Mucosa of rectum (tissue), 2 donors: ENCODE data around the gene RAB11FIP3.

Source experiments
- H3K27ac ChIP-seq, 2 donors: one replicate each; pipeline ENCODE4 v1.7.0; 2013; ENCODE audit warnings: inconsistent platforms in 2 of 2, low read depth in 2 of 2, low read length in 2 of 2
- H3K27me3 ChIP-seq, 2 donors: one replicate each; pipeline ENCODE4 v1.7.0; 2013; ENCODE audit warnings: low read length in 2 of 2; ENCODE audit not compliant: control insufficient read depth in 2 of 2, insufficient read depth in 2 of 2
- H3K36me3 ChIP-seq, 2 donors: one replicate each; pipeline ENCODE4 v1.7.0; 2013; ENCODE audit warnings: low read length in 2 of 2; ENCODE audit not compliant: control insufficient read depth in 2 of 2, insufficient read depth in 2 of 2
- H3K4me1 ChIP-seq, 2 donors: one replicate each; pipeline ENCODE4 v1.7.0; 2013; ENCODE audit warnings: low read length in 2 of 2, mild to moderate bottlenecking in 1 of 2; ENCODE audit not compliant: control insufficient read depth in 2 of 2, insufficient read depth in 2 of 2
- H3K4me3 ChIP-seq, 2 donors: one replicate each; pipeline ENCODE4 v1.7.0; 2013; ENCODE audit warnings: low read length in 2 of 2
- H3K9ac ChIP-seq, 2 donors: one replicate each; pipeline ENCODE4 v1.7.0; 2013; ENCODE audit warnings: low read length in 2 of 2, low read depth in 1 of 2, mild to moderate bottlenecking in 1 of 2
- H3K9me3 ChIP-seq, 2 donors: one replicate each; pipeline ENCODE4 v1.7.0; 2013; ENCODE audit warnings: low read length in 2 of 2; ENCODE audit not compliant: control insufficient read depth in 2 of 2
- donor health status: healthy.
- donor health status: Normal muscosa, but diverticular disease.

The RAB11FIP3 gene

GRCh38 chr16:525520-526180 is 100.2 kb downstream of the RAB11FIP3 start:
- peaks cover 42 to 51% of the 10 kb centered on the region in 2 donors for H3K4me1 ChIP-seq
- H3K36me3 ChIP-seq: peaks cover 0 to 9% of the 10 kb centered on the region in 2 donors
- H3K9ac ChIP-seq: peak overlapping the region; percentile 15 to 83
- H3K9me3 ChIP-seq: no peaks in the 10 kb centered on the region
- peak overlapping the region; percentile 70 to 86 for H3K4me3 ChIP-seq
- peak overlapping the region; percentile 29 to 48 for H3K27ac ChIP-seq
- no peaks in the 10 kb centered on the region for H3K27me3 ChIP-seq

GRCh38 chr16:526181-527014 is 100.9 kb downstream of the RAB11FIP3 start:
- Histone ChIP-seq H3K4me1 (peaks cover 39 to 50% of the 10 kb centered on the region in 2 donors), H3K9ac (peak overlapping the region; percentile 83 to 84)

GRCh38 chr16:527015-527903 is 101.8 kb downstream of the RAB11FIP3 start, which contains the start of gene CAPN15:
Gene CAPN15, plus strand, starts transcription at chr16:527712. Its CDS starts 19,127 bp downstream, at chr16:546839.
- H3K27me3 ChIP-seq: no peaks in the 10 kb centered on the region
- H3K36me3 ChIP-seq: peaks cover 0 to 8% of the 10 kb centered on the region in 2 donors
- peaks cover 36 to 46% of the 10 kb centered on the region in 2 donors for H3K4me1 ChIP-seq
- no peaks in the 10 kb centered on the region for H3K9me3 ChIP-seq
- H3K9ac ChIP-seq: peak within 1 kb of the TSS; percentile 90 to 94
- peak within 1 kb of the TSS; percentile 84 to 87 for H3K4me3 ChIP-seq
- H3K27ac ChIP-seq: peak within 1 kb of the TSS; percentile 97 to 98

More at GRCh38 chr16:526181-527014, 100.9 kb downstream of the RAB11FIP3 start:
- peak overlapping the region; percentile 70 to 86 for H3K4me3 ChIP-seq
- H3K9me3 ChIP-seq: no peaks in the 10 kb centered on the region
- H3K27me3 ChIP-seq: no peaks in the 10 kb centered on the region
- peaks cover 0 to 8% of the 10 kb centered on the region in 2 donors for H3K36me3 ChIP-seq
- H3K27ac ChIP-seq: peak overlapping the region; percentile 95 to 96

DNA sequence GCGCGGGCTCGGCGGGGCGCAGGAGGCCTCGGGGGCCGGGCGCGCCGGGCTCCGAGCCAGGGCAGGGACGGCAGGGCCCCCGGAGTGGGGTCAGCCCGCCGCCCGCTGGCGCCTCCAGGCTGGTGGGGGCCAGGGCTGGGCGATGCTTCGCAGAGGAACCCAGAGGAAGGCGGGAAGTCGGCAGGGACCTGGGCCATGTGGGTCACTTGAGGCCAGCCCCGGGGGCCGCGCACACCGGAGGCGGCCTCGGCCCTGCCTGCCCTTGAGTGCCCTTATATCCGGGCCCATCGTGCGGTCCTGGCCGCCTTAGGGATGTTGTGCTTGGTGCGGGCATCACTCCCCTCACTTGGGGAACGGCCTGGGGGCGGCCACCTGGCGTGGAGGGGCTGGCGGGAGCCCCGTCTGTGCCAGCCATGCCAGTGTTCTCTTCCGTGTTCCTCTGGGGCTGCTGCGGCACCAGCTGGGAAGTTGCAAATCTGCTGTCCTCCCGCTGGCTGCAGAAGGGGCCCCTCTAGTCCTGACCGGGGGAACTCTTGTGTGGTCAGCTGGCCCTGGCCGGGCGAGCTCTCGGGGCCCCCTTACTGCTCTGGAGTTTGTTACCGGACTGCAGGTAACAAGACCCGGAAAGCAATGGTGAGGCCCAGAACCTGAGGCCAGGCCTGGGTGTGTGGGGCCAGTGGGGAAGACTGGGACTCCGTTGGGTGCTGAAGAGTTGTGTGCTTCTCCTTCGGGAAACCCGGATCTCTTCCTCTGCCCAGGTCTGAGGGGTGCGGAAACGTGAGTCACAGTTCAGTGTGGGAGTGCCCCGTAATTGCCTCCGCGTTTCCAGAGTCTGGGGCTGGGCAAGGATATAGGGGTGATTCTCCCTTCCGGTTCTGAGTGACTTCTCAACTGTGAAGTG is 102.9 kb downstream of the RAB11FIP3 start:
- Histone ChIP-seq H3K9ac (peak overlapping the region; percentile 90 to 94), H3K9me3 (no peaks in the 10 kb centered on the region), H3K27me3 (no peaks in the 10 kb centered on the region), H3K36me3 (peaks cover 0 to 8% of the 10 kb centered on the region in 2 donors), H3K27ac (peak overlapping the region; percentile 97 to 98), H3K4me3 (peak overlapping the region; percentile 84 to 87), H3K4me1 (peaks cover 38 to 49% of the 10 kb centered on the region in 2 donors)

GRCh38 chr16:529012-529575 is 103.6 kb downstream of the RAB11FIP3 start:
- Histone ChIP-seq H3K4me1 (peaks cover 39 to 55% of the 10 kb centered on the region in 2 donors), H3K27me3 (no peaks in the 10 kb centered on the region), H3K36me3 (peaks cover 0 to 8% of the 10 kb centered on the region in 2 donors), H3K9me3 (no peaks in the 10 kb centered on the region), H3K9ac (peak overlapping the region; percentile 90 to 94), H3K27ac (peak overlapping the region; percentile 97 to 98), H3K4me3 (peak overlapping the region; percentile 84 to 87)

DNA sequence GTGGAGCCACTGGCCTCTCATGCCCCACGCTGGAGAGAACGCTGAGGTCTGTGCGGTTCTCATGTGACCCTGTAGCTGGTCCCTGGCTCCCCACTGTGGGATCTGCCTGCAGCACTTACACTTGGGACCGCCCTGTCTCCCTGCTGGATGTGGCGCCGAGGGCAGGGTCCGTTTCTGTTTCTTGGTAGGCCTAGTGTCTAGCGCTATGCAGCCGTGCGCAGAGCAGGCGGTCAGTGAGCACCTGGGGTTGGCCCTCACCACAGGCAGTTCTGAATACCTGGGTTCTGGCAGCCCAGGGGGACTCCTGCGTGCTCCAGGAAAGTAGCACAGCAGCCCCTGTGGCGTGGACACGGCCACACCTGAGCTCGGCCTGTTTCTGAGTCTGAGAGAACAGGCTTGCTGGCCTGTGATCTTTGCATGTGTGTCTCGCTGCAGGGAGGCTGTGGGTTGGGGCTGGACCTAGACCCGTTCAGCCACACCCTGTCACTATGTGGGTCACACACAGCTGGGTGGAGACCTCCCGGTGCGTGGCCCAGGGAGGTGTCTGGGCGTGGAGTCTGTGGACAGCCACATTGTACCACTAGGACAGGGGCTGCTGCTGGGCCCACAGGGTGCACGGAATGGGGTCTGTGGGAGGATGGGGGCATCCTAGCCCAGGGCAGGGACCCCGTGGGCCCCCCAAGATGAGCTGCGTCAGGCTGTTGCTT is 104.8 kb downstream of the RAB11FIP3 start:
- H3K27ac ChIP-seq: peak overlapping the region; percentile 97 to 98
- H3K9me3 ChIP-seq: no peaks in the 10 kb centered on the region
- peak overlapping the region; percentile 90 to 94 for H3K9ac ChIP-seq
- H3K4me1 ChIP-seq: peaks cover 47 to 61% of the 10 kb centered on the region in 2 donors
- H3K27me3 ChIP-seq: no peaks in the 10 kb centered on the region
- H3K36me3 ChIP-seq: peaks cover 0 to 5% of the 10 kb centered on the region in 2 donors
- peak overlapping the region; percentile 84 to 87 for H3K4me3 ChIP-seq

GRCh38 chr16:531494-532125 is 106.2 kb downstream of the RAB11FIP3 start:
- Histone ChIP-seq H3K9me3 (no peaks in the 10 kb centered on the region), H3K36me3 (peaks cover 0 to 4% of the 10 kb centered on the region in 2 donors), H3K27me3 (no peaks in the 10 kb centered on the region), H3K27ac (no peak overlapping the region), H3K9ac (no peak overlapping the region), H3K4me3 (no peak overlapping the region), H3K4me1 (peaks cover 39 to 57% of the 10 kb centered on the region in 2 donors)

GRCh38 chr16:533391-534123 is 108.1 kb downstream of the RAB11FIP3 start:
- peak overlapping the region; percentile 92 to 95 for H3K27ac ChIP-seq
- peak overlapping the region; percentile 68 to 80 for H3K9ac ChIP-seq
- peaks cover 37 to 54% of the 10 kb centered on the region in 2 donors for H3K4me1 ChIP-seq
- no peaks in the 10 kb centered on the region for H3K9me3 ChIP-seq
- peaks cover 7 to 18% of the 10 kb centered on the region in 2 donors for H3K36me3 ChIP-seq
- H3K27me3 ChIP-seq: no peaks in the 10 kb centered on the region
- H3K4me3 ChIP-seq: peak overlapping the region; percentile 52 to 58
